ENCODE measurements around the gene ASCL5. TPM values are rescaled to one million over a fixed set of nuclear protein-coding genes. Genes with fewer than 3 reads are reported as not detected.

The ASCL5 gene
- total RNA-seq, 1 donor: not detected

DNA sequence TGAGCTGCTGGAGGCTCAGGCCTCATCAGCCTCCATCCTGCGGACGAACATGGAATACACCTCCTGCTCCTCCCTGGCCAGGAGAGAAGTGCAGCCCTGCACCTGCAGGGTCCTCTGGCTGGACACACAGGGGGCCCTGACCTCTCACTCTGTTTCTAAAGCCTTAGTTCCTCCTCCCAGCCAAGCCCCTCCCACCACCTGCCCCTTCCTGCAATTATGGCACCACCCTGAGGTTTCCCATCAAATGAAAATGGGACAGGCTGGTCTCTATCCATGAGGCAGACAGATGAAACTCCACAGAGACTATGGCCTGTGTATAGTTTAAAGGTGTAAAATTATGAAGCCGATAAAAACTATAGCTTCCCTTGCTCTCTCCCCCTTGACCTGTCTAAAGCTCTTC lies 57.3 kb downstream of the ASCL5 start:
- no peak for DNase-seq (ENCODE audit: low read depth)
- no peak overlapping the region for H3K4me3 ChIP-seq (ENCODE audit: low read depth, low read length)
- TF ChIP-seq, protein P1, sequence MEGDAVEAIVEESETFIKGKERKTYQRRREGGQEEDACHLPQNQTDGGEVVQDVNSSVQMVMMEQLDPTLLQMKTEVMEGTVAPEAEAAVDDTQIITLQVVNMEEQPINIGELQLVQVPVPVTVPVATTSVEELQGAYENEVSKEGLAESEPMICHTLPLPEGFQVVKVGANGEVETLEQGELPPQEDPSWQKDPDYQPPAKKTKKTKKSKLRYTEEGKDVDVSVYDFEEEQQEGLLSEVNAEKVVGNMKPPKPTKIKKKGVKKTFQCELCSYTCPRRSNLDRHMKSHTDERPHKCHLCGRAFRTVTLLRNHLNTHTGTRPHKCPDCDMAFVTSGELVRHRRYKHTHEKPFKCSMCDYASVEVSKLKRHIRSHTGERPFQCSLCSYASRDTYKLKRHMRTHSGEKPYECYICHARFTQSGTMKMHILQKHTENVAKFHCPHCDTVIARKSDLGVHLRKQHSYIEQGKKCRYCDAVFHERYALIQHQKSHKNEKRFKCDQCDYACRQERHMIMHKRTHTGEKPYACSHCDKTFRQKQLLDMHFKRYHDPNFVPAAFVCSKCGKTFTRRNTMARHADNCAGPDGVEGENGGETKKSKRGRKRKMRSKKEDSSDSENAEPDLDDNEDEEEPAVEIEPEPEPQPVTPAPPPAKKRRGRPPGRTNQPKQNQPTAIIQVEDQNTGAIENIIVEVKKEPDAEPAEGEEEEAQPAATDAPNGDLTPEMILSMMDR (IDR thresholded peaks at IDR 0.05; ENCODE audit: insufficient read depth, low read length): no peak

DNA sequence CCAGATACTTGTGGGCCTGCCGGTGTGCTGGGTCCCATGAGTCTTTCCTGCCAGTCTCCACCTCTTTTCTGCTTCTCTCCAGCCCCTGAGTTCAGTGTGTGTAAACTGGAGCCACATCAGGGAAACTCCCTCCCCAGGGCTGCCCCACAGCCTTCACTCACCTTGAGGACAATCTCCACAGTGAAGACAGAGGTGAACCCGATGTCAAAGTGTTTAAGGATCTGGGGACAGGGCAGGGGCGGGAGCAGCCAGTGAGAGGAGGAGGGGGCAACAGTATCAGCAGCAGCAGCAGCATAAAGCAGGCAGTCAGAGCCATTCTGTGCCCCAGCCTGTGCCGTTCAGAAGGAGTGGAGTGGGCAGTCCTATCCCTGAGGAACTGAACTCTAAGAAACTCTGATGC lies 58.0 kb downstream of the ASCL5 start:
- no peak for DNase-seq (ENCODE audit: low read depth)
- no peak overlapping the region for H3K4me3 ChIP-seq (ENCODE audit: low read depth, low read length)

DNA sequence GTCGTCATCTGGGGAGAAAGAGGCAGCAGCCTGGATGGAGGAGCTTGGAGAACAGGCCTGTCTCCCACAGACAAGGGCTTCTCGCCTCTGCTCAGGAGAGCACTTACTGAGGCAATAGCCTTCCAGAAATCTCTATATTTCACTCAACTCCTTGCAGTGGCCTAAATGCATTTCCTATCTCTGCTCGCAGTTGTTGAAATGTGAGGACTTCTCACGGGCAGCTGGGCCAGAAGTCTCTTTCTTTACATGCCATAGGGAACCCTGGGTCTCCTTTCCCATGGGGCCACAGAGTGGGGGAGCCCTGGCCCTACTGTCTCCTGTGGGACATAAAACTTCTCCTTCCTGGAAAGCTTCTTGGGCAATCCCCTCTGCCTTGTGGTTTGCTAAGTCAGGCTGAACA lies 60.0 kb downstream of the ASCL5 start:
- H3K4me3 ChIP-seq (ENCODE audit: low read depth, low read length): no peak overlapping the region
- no peak for DNase-seq (ENCODE audit: low read depth)
- TF ChIP-seq, protein P1 (IDR thresholded peaks at IDR 0.05; ENCODE audit: insufficient read depth, low read length): no peak

More for the DNA sequence above, 58.0 kb downstream of the ASCL5 start:
- TF ChIP-seq, protein P1 (IDR thresholded peaks at IDR 0.05; ENCODE audit: insufficient read depth, low read length): no peak

DNA sequence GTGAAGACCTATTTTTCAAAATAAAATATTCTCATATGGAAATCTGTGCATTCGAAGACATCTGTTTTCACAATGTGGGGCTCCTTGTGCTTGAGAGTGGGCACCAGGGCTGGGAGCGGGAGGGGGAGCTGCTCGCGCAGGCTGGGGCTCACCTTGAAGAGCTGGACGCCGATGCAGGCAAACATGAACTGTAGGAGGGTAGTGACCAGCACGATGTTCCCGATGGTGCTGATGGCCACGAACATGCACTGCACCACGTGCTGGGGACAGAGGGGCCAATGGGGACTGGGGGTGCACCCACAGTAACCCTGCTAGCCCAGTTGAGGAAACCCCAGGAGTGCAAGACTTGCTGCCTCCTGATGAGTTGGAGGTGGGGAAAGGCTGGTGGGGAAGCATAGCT lies 61.3 kb downstream of the ASCL5 start:
- TF ChIP-seq, protein P1 (IDR thresholded peaks at IDR 0.05; ENCODE audit: insufficient read depth, low read length): no peak
- no peak for DNase-seq (ENCODE audit: low read depth)
- H3K4me3 ChIP-seq (ENCODE audit: low read depth, low read length): no peak overlapping the region

DNA sequence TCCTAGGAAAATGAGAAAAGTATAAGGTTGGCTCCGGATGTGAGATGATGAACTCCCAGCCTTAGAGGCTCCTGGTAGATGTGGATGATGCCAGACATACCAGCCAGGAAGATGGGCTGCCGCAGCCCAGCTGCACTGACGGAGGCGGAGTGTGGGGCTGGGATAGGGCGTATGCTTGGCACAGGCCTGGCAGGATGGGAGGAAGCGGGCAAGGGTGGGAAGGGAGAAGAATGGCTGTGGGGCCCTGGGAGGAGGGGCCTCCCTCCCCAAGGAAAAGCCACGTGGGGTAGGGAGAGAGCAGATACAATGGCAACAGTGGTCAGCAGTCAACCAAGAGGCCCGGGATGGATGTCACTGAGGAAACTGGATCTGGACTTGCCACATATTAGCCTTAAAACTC lies 62.2 kb downstream of the ASCL5 start:
- no peak overlapping the region for H3K4me3 ChIP-seq (ENCODE audit: low read depth, low read length)
- DNase-seq (ENCODE audit: low read depth): no peak
- TF ChIP-seq, protein P1 (IDR thresholded peaks at IDR 0.05; ENCODE audit: insufficient read depth, low read length): no peak

Other genes starting within 250 kb of the ASCL5 start
- not detected in 2 replicates for gene INAVA, start 232.3 kb downstream of the ASCL5 start, total RNA-seq (ENCODE audit: low replicate concordance)
- gene KIF21B, start 103.5 kb downstream of the ASCL5 start, total RNA-seq (ENCODE audit: low replicate concordance): under 0.01 TPM in 1 of 2 replicates, not detected in the other
- not detected in 2 replicates for gene CACNA1S, start 14.8 kb downstream of the ASCL5 start, total RNA-seq (ENCODE audit: low replicate concordance)
- 24.0 and 35.1 TPM in 2 replicates for gene TMEM9, start 27.3 kb upstream of the ASCL5 start, total RNA-seq (ENCODE audit: low replicate concordance)
- gene IGFN1, start 63.6 kb upstream of the ASCL5 start, total RNA-seq (ENCODE audit: low replicate concordance): under 0.01 and 0.74 TPM in 2 replicates
- under 0.01 and 0.08 TPM in 2 replicates for gene PKP1, start 156.3 kb upstream of the ASCL5 start, total RNA-seq (ENCODE audit: low replicate concordance)

Measured in fibroblast of the aortic adventitia (primary cell).